GM19455 (cell line): Measurements from ENCODE around the gene RGS3.

Experiments
- ATAC-seq: cut with Tn5 transposase; IDR thresholded peaks from one replicate; pipeline ENCODE4 v1.9.1; 2021; ENCODE audit not compliant: unreplicated experiment

Gene RGS3

DNA sequence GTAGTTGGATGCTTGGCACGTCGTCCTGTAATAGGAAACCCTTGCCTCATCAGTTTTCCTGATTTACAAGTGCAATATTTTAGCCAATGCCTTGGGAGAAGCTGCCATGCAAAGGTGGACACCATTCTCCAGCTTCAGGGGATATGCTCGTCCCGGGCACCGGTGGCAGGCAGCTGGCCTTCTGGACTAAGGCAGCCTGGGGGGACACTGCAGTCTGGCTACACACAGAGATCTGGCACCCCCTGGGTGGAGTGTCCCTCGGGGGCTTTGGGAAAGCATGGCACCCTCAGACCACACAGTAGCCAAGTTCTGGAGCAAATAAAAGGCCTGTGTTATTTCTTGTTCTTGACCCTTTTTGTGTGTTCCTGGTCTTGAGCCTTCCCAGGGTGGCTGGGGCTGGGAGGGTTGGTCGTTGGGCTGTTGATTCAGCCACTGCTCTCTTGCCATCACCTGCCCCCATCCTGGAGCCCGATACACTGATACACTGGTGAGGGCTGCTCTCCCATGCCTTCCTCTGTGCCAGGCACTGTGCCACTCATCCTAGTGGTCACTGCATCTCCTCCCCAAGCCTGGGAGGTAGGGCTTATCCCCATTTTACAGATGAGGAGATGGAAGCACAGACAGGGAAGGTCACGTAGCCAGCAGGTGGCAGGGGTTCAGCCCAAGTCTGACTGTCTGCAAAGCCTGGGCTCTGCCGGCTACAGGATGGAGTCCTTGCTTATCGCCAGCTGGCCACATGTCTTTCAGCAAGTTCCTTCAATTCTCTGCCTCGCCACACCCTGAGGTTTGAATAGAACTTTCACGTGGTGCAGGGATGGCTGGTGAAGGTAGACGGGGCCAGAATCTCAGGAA, 134.1 kb downstream of the RGS3 start:
- no peak for ATAC-seq

DNA sequence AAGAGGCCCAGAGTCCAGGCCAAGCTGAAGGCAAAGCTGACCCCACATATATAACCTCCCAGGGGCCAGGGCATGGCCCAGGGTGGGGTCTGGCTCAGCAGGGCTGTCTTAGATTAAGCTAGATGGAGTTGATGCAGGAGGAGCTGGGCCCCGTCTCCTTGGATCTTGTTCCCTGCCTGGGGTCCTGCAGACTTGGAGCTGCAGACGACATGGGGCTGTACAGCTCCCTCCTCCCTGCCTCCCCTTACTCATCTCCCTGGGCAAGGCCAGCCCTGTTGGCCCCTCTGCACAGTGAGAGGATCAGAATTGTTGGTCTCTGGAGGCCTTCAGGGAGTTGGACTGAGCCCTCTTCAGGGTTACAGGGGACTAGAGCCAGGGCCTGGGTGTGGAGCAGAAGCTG, 134.9 kb downstream of the RGS3 start:
- ATAC-seq: no peak

DNA sequence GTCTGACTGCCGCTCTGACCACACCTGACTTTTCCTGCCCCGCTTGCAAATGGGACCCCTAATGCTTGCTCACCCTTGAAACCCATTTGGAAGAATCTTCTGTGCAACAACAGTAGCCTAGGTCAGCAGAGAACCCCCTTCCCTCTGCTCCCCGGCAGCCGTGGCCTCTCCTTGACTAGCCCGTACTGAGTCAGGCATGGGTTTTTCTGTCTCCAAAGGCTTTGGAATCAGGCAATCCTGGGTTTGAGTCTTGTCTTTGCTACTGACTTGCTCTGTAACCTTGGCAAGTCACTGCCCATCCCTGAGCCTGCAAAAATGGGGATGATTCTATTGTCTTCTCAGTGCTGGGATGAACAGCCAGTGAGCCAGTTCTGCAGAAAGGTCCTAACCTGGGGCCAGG, 135.4 kb downstream of the RGS3 start:
- no peak for ATAC-seq

DNA sequence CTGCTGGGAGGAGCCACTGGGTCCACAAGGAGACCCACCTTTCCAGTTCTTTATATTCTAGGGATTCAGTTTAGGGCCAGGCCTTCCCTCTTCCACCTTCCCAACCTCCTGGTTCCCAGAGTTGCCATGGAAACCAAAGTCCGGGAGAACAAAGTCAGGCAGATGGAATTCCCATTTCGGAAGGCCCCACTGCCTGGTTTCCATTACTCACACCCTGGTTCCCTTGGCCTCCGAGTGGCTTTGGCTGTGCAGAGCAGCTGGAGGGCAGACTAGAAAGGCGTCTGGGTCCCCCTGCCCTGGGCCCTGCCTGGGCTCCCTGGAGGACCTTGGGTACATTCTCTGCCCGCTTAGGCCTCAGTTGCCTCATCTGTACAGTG, 136.1 kb downstream of the RGS3 start:
- no peak for ATAC-seq

DNA sequence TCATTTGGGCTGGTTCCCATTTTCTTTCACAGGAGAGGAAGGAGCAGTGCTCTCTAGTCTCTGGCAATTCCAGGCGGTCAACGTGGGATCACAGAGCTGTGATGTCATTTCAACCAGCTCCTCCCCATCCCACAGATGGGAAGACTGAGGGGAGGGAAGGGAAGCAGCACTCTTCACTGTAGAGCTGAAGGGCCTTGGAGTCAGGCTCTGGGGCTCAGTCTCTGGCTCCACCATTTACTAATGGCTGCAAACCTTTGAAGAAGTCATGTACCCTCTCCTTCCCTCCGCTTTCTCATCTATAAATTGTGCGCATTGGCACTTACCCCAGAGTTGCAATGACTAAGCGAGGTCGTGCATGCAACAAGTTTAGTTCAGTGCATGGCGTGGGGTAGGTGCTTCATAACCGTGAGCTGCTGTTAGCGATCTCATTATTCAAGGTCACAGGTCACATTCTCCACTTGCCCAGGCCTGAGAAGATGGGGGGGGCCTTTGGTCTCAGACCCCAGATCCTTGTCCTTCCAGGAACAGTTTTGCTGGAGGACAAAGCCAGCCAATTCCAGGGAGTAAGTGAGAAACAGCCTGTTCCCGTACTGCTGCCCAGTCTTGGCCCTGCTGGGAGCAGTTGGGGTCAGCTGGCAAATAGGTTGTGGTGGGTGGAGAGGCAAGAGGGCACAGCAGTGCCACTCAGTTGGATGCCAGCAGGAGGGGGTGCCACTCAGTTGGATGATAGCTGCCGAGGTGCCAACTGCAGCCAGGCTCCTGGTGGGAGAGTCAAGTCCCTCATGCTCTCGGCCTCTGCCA, 136.7 kb downstream of the RGS3 start:
- ATAC-seq: no peak

DNA sequence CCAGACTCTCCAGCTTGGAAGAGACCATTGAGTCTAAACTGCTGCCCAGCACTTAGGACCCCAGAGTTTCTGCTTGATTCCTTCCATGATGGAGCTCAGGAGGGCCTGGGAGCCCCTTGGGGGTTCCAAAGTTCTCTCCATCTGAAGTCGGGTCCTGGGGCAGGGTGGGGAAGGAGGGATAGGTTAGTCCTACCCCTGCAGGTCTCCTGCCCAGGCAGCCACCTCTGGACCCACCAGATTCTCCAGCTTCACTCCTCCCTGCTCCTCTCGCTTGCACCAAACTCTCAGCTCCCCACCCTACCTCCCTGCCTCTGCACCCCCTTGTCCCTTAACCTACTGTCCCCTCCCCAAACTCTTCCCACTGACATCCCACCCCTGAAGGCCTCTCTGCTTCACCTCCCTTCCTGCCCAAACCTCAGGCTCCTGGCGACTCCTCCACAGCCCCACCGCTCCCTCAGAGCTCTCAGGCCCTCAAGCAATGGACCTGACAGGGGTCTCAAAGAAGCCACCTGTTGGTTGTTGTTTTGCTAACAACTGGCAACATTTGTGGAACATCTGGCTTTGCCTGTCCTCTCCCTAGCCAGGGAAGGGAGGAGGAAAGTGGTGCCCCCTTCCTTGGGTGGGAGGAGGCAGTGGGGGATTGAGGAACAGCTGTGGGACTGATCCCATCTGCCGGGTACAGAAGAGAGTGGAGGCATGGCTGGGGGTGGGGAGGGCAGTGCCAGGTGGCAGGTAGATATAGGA, 137.5 kb downstream of the RGS3 start:
- ATAC-seq: no peak

DNA sequence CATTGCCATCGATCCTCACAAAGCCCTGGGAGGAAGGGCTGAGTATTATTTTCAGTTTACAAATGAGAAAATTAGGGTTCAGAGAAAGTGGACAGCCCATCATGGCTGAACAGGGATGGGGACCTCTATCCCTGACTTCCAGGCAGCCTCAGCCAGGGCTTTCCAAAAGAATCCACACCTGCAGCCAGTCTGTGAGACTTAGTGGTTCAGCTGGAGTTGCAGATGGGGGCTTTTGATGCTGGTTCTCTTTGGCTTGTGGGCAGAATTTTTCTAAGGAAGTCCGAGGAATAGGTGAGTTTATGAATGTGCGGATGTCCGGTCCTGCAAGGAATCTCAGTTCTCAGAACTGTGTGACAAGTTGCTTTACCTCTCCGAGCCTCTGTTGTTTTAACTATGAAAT, 138.1 kb downstream of the RGS3 start:
- ATAC-seq: no peak

DNA sequence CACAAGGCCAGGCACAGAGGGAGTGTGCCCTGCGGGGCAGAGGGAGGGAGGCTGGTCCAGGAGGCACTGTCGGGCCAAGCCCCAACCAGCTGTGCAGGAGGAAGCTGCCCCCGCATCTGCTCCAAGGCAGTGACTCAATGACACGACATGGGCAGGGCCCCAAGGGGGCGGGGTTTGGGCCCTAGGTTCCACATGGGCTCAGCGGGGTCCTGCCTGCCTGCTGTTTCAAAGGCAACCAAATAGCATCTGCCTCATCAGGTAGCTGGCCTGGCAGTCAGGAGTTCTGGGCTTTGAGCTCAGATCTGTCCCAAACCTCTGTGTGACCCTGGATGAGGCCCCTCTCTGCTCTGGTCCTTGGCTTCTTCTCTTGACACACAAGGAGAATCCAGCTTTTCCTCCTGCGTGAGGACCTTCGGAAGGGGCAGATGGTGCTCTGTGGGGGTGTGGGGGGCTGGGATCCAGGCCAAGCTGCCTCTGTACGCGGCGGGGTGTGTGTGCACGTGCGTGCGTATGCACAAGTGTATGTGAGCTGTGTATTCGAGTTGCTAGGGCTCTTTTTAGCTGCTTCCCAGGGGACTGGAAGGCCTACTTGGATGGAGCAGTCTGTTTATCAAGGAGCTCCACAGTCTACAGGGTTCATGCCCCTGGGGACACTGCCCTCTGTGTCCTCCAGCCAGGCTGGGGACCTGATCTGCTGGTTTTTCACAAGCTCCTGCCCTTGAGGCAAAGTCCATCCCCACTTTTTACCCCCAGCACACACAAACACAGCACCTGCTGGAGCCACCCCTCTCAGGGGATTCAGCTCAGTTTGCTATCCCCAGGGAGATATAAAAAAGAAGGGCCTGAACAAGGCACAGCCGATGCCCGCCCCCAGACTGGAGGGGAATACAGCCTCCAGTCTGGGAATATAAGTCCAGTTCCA, 138.9 kb downstream of the RGS3 start:
- ATAC-seq: no peak

DNA sequence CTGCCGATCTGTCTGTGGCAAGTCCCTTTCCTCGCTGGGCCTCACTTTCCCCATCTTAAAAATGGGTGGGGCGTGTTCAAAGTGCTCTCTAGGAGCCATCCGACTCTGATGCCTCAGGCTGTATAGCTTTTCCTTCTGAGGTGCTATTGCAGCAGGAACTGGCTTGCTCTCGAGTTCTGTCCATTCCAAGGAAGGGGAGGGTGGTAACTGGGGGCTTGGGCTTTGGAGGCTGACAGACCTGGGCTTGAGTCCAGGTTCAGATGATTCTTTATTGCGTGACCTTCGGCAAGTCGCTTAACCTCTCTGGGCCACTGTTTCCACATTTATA, 139.5 kb downstream of the RGS3 start:
- ATAC-seq: no peak

DNA sequence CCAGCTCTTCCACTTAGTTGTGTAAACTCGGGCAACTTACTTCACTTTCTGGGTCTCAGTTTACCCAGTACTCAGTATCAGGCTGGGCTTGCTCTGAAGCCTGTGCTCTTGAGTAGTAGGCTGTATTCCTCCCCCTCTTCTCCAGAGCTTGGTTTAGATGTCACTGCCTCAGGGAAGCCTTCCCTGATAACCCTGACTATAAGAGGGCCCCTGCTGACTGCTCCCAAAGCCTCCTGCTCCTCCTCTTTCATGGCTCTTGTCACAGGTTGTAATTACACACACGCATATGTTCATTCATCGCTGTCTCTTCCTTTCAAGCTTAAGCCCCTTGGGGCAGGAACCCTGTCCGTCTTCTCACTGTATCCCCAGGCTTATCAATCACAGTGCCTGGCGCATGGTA, 140.2 kb downstream of the RGS3 start:
- ATAC-seq: no peak

DNA sequence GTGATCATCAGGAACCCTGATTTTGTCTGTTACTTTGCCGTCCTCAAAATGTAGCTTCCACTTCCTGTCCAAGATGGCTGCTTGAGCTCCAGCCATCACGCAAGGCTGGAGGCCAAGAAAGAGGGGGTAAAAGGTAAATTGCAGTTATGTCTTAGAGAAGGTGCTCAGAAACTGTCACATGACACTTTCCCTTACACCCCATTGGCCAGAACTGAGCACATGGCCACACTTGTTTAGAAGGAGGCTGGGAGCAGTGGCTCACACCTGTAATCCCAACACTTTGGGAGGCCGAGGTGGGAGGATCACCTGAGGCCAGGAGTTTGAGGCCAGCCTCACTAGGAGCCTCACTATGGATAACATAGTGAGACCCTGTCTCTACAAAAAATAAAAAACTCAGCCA, 140.9 kb downstream of the RGS3 start:
- no peak for ATAC-seq

DNA sequence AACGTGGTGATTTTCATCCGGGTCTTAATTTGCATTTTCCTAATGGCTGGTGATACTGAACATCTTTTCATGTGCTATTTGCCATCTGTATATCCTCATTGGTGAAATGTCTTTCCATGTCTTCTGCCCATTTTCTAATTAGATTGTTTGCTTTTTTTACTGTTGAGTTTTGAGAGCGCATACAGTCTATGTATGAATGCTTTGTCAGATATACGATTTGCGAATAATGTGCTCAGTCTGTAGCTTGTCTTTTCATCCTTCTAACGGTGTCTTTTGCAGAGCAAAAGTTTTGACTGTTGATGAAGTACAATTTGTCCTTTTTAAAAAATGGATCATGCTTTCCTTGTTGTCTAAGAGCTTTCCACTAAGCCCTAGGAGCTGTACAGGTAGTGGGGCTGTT, 143.0 kb downstream of the RGS3 start:
- no peak for ATAC-seq

DNA sequence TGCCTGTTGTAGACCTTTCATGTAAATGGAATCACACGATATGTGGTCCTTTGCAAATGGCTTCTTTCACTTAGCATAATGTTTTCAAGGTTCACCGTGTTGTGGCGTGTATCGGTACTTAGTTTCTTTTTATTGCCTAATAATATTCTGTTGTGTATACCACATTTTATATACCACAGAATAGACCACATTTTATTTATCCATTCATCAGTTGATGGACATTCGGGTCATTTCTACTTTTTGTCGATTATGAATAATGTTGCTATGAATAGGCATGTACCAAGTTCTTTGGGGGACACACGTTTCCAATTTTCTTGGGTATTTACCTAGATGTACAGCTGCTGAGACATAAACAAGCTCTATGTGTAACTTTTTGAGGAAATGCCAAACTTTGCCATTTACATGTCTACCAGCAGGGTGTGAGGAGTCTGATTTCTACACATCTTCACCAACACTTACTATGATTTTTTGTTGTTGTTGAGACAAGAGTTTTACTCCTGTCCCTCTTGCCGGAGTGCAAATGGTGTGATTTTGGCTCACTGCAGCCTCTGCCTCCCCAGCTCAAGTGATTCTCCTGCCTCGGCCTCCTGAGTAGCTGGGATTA, 144.7 kb downstream of the RGS3 start:
- no peak for ATAC-seq

DNA sequence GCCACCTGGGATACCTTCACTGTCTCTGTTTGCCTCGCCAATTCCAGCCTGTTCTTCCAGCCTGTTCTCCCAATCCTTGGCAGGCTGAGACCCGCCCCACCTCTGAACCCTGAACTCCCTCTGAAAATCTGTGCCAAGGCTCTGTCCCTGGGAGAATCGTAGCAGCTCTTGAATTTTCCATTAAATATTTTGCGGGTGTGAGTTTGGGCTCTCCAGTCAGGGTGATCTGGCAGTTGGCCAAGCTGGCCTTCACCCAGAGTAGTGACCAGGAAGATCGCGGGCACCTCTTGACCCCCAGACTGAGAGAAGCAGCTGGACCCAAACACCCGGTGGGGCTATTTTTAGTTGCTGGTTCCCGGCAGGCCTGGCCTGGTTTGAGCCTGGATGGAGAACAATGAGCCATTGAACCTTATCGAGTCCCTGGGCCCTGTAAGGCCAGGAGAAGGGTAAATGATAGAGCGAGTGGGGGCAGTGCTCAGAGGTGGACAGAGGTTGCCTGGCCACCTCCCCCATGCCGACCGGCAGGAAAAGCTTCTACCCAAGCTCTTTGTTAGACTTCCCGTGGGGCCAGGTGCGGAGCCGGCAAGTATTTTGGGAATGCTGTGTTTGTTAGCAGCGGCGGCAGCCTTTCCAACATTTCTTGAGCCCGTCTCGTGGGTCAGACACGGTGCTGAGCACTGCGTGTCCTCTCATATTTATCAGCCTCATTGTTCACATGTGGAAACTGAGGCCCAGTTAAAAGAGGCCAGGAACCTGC, 146.2 kb downstream of the RGS3 start:
- ATAC-seq: no peak

DNA sequence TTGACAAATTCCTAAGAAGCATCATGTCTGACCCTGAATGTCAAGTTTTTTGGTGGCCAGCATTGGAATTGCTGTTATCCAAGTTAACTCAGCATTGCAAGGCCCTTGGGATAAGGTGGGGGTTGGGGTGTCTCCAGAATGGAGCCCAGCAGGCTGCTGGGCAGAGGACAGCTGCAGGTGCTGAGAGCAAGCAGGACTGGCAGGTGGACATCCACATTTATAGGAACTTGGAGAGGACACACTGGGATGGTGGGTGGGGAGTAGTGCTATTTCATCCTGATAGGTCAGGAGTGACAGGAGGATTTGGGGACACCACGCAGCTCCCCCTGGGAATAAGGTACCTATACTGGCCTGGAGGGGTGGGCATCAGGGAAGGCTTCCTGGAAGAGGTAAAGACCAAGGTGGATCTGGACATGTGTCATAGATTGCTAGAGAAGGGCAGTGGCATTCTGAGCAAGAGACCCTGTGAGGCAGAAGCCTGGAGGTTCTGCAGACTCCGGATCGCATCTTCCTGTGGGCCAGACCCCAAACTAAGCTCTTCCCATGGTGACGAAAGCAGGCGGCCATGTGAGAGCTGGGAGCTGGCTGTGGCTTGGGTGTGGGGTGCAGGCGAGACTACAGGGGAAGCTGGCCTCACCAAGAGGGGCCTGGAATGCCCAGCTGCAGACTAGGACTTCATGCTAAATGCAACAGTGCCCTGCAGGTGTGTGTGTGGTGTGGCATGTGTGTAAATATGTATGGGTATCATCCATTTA, 148.1 kb downstream of the RGS3 start:
- no peak for ATAC-seq

DNA sequence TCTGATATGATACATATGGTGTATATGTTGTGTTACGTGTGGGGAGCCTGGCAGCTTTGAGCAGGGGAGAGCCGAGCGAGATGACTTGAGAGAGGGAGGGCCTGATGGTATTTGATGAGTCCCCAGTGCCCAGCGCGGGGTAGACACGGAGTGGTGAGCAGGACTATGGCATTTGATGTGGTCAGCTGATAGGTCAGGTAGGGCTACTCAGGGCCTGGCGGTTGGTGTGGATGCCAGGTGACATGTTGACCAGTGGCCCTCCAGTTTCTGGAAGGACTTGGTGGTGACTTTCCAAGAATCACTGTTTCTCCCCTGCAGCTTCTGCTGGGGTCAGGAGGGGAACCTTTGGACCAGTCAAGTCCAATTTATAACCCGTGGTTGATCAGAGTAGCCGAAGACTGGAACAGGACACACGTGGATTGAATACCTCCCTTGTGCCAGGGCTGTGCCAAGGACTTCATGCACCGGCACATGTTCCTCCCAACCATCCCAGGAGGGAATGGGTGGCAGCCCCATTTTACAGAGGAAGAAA, 148.8 kb downstream of the RGS3 start:
- ATAC-seq: no peak

DNA sequence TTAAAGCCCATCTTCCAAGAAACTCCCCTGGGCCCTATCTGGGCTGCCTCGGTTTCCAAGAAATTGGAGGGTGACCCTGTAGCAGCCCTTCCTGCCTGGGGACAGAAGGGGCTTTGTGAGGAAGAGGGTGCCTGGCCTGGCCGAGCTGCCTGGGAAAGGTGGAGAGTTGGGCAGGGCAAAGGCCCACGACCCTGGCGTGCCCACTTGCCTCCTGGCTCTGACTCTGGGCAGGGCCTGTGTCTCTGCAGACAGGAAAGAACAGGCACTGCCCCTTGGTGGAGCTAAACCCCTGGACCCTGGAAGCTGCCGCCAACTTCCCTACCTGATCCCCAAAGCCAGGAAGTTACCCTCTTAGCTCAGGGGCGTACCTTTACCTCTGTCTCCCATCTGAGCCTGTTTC, 149.3 kb downstream of the RGS3 start:
- ATAC-seq: no peak

DNA sequence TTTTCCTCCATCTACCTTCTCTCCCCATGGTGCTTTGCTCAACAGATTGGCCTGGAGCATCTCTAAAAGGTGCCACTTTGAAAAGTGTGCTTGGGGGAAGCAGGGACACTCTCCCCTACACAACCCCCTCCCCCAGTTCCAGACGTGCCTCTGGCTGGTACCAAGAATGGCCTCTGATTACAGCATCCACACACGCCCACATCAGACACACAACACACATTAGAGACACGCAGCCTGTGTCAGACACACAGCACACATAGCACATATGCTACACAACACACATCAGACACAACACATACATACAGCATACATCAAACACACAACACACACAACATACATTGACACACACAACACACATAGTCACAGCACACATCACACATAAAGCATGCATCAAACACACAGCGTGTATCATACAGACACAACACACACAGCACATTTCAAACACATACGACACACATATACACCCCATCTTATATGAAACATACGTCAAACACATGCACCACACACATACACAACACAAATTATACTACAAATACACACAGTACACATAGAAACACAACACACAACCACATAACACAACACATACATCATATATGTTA, 150.4 kb downstream of the RGS3 start:
- no peak for ATAC-seq
